Muscle layer of duodenum (tissue), 2 donors: ENCODE results near the gene ARFGAP1.

Experiments
- H3K27ac ChIP-seq: one replicate; pipeline ENCODE4 v1.7.0; 2013; ENCODE audit warnings: mild to moderate bottlenecking, low read length
- H3K27me3 ChIP-seq: one replicate; pipeline ENCODE4 v1.7.0; 2013; ENCODE audit warnings: low read depth, mild to moderate bottlenecking, control low read depth, low read length
- H3K36me3 ChIP-seq, 2 donors: one replicate each; pipeline ENCODE4 v1.7.0; 2013; ENCODE audit warnings: low read length in 2 of 2, control low read depth in 1 of 2, mild to moderate bottlenecking in 1 of 2; ENCODE audit not compliant: insufficient read depth in 2 of 2, control insufficient read depth in 1 of 2
- H3K4me1 ChIP-seq, 2 donors: one replicate each; pipeline ENCODE4 v1.7.0; 2013; ENCODE audit warnings: low read length in 2 of 2, mild to moderate bottlenecking in 2 of 2, control low read depth in 1 of 2, moderate library complexity in 1 of 2; ENCODE audit not compliant: insufficient read depth in 2 of 2, control insufficient read depth in 1 of 2
- H3K4me3 ChIP-seq, 2 donors: one replicate each; pipeline ENCODE4 v1.7.0; 2013; ENCODE audit warnings: low read length in 2 of 2, low read depth in 1 of 2, mild to moderate bottlenecking in 1 of 2
- H3K9me3 ChIP-seq, 2 donors: one replicate each; pipeline ENCODE4 v1.7.0; 2013; ENCODE audit warnings: low read length in 2 of 2, control low read depth in 1 of 2, mild to moderate bottlenecking in 1 of 2; ENCODE audit not compliant: control insufficient read depth in 1 of 2
- donor health status: healthy.

The ARFGAP1 gene

GRCh38 chr20:63321148-63321831 is 48.7 kb downstream of the ARFGAP1 start:
- Histone ChIP-seq H3K27ac (no peak overlapping the region), H3K4me1 (peaks cover 0 to 7% of the 10 kb centered on the region in 2 donors), H3K9me3 (no peaks in the 10 kb centered on the region), H3K27me3 (no peaks in the 10 kb centered on the region), H3K36me3 (no peaks in the 10 kb centered on the region), H3K4me3 (no peak overlapping the region)

DNA sequence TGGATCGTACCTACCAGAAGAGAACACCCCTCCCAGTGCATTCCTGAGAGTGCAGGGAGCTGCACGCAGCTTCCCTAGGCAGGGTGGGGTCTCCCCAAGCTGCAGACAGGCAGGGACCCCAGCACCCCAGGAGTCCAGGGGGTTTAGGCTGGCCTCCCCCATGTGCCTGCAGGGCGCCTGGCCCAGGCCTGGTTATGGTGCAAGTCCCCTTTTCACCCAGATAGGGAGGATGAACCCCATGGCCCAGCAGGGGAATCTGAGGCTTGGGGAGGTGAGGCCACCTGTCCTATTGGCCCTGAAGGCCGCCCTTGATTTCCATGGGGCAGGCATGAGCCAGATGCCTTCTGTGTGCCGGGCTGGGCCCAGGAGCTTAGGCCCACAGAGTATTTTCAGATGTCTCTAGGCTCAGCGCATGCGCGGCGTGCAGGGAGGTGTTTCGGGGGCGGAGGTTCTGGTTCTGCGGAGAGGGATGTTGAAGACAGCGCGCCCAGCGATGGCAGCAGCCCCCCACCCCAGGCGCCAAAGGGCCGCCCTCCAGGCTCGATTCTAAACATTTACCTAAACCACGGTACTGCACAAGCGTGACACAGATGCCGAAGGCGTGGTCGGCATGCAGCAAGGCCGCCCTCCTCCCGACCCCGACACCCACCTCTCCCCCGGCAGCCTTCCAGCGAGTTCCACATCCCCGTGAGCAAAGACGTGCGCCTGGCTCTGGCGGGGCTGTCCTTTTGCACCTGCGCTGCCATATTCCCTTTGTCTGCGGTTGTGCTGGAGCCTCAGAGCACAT is 49.7 kb downstream of the ARFGAP1 start:
- H3K27me3 ChIP-seq, result no peaks in the 10 kb centered on the region
- no peaks in the 10 kb centered on the region for H3K36me3 ChIP-seq
- H3K27ac ChIP-seq, result no peak overlapping the region
- peaks cover 0 to 7% of the 10 kb centered on the region in 2 donors for H3K4me1 ChIP-seq
- H3K4me3 ChIP-seq, result no peak overlapping the region
- H3K9me3 ChIP-seq, result no peaks in the 10 kb centered on the region

DNA sequence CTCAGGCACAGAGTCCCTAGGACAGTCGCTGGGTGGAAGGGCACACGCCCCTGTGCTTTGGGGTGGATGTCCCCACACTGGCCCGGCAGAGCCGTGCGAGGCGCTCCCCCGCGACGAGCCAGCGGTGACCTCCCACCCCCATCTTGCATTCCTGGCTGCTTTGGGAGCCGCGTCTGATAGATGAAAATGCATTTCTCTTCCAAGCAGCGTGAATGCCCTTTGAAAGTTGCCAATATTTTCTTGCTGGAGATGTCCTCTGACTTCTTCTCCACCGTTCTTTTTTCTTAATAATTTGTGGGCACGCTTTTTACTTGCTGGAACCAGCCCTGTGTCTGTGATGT is 50.3 kb downstream of the ARFGAP1 start:
- no peak overlapping the region for H3K27ac ChIP-seq

DNA sequence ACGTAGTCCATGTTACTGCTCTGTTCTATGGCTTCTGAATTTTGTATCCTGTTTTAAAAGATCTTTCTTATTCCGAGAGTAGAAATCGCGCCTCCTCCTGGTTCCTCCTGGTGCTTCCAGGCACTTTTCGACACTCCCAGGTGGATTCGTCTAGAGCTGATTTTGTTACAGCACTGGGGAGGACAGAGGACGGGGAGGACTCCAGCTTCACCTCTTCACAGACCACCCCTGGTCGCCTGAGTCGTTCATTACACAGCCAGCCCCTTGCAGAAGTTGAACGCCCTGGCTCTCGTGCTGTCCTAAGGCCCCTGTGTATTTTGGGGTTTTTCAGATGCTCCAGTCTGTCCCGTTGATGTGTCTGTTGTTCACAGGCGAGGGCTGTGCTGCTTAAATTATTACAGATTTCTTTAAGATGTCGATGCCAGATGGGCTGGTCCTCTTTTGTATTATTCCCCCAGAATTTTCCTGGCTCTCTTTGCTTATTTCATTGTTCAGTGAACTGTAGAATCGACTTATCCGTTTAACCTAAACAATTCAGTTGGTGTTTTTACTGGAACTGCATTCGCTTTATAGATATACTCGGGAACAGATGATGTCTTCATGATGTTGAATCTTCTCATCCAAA is 50.9 kb downstream of the ARFGAP1 start:
- H3K36me3 ChIP-seq, result no peaks in the 10 kb centered on the region
- H3K9me3 ChIP-seq, result no peaks in the 10 kb centered on the region
- H3K4me3 ChIP-seq, result no peak overlapping the region
- H3K27me3 ChIP-seq, result no peaks in the 10 kb centered on the region
- H3K4me1 ChIP-seq, result peaks cover 0 to 7% of the 10 kb centered on the region in 2 donors
- H3K27ac ChIP-seq, result no peak overlapping the region

More for the DNA sequence above, 50.3 kb downstream of the ARFGAP1 start:
- Histone ChIP-seq H3K36me3 (no peaks in the 10 kb centered on the region), H3K27me3 (no peaks in the 10 kb centered on the region), H3K9me3 (no peaks in the 10 kb centered on the region), H3K4me3 (no peak overlapping the region), H3K4me1 (peaks cover 0 to 7% of the 10 kb centered on the region in 2 donors)

DNA sequence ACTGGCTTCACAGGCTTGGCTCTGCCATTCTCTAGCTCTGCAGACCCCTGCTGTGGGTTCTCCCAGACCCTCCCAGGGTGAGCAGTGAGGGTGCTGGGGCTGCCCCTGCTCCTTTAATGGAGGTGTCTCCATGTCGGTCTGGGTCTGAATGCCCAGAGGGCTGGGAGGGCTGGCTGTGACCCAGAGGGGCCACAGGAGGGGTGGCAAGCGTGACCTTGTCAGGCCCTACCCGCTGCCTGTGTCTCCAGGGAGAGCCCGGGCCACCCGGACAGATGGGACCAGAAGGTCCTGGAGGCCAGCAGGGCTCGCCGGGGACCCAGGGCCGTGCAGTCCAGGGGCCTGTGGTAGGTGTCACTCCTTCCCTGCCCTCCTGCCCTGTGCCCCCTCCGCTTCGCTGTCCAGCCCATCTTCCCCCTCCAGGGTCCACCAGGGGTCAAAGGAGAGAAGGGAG is 52.4 kb downstream of the ARFGAP1 start:
- H3K36me3 ChIP-seq, result no peaks in the 10 kb centered on the region
- H3K4me3 ChIP-seq, result no peak overlapping the region
- H3K27me3 ChIP-seq, result no peaks in the 10 kb centered on the region
- H3K27ac ChIP-seq, result no peak overlapping the region
- no peaks in the 10 kb centered on the region for H3K9me3 ChIP-seq
- H3K4me1 ChIP-seq, result peaks cover 0 to 7% of the 10 kb centered on the region in 2 donors

- no peak overlapping the region for H3K4me3 ChIP-seq
- H3K4me1 ChIP-seq, result peaks cover 0 to 2% of the 10 kb centered on the region in 2 donors
- H3K36me3 ChIP-seq, result no peaks in the 10 kb centered on the region
- H3K27ac ChIP-seq, result no peak overlapping the region
- H3K9me3 ChIP-seq, result no peaks in the 10 kb centered on the region
- H3K27me3 ChIP-seq, result no peaks in the 10 kb centered on the region
Measured at GRCh38 chr20:63325554-63326313, 53.1 kb downstream of the ARFGAP1 start.

DNA sequence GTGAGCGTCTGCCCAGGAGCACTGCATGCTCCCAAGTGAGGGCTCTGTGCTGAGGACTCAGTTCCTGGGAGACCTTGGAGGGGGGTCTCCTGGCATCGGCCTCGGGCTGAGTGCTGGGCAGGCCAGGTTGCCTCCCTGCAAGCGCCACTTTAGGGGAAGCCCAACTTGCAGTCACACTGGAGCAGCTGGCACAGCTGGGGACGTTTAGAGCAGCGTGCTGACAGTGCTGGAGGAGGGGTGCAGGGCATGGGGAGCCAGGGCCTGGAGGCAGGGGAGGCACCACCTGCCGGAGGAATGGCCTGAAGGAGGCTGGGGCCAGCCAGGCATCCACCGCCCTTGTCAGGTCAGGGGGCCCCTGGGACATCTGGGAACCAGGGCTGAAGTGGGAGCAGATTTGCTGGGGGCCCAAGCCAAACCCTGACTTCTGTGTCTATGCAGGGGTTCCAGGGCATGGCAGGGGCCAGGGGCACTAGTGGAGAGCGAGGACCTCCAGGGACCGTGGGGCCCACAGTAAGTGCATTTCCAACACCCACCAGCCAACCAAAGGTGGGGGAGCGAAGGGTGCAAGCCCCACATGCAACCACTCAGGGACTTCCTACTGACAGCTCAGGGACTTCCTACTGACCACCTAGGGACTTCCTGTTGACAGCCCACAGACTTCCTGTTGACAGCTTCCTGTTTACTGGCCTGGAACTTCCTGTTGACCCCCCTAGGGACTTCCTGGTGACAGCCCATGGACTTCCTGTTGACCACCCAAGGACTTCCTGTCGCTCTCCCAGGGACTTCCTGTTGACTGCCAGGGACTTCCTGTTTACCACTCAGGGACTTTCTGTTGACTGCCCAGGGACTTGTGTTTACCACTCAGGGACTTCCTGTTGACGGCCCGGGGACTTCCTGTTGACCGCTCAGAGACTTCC is 54.0 kb downstream of the ARFGAP1 start:
- Histone ChIP-seq H3K9me3 (peaks cover 0 to under 1% of the 10 kb centered on the region in 2 donors), H3K27me3 (no peaks in the 10 kb centered on the region), H3K36me3 (no peaks in the 10 kb centered on the region), H3K4me1 (no peaks in the 10 kb centered on the region), H3K4me3 (no peak overlapping the region), H3K27ac (no peak overlapping the region)

DNA sequence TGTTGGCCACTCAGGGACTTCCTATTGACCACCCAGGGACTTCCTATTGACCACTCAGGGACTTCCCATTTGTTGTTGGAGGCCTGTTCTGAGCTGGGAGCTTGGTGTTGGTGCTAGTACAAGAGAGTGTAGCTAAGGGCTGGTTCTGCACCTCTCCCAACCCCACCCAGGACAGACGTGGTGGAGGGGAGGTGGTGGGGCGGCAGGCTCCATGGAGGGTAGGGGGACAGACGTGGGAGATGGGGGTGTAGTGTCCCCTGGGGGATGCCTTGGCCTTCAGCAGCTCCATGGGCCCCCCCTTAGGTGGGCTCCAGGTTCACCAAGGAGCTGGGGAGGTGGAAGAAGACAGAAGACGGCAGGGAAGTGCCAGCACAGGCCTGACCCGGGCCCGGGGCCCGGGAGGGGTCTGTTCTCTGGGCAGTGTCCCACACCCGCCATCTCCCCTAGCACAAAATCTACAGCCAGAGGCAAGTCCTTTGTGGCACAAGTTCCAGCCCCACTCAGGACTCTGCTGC is 54.7 kb downstream of the ARFGAP1 start:
- no peaks in the 10 kb centered on the region for H3K27me3 ChIP-seq
- no peak overlapping the region for H3K27ac ChIP-seq
- no peaks in the 10 kb centered on the region for H3K4me1 ChIP-seq
- no peaks in the 10 kb centered on the region for H3K36me3 ChIP-seq
- H3K4me3 ChIP-seq, result no peak overlapping the region
- H3K9me3 ChIP-seq, result peaks cover 0 to 7% of the 10 kb centered on the region in 2 donors

DNA sequence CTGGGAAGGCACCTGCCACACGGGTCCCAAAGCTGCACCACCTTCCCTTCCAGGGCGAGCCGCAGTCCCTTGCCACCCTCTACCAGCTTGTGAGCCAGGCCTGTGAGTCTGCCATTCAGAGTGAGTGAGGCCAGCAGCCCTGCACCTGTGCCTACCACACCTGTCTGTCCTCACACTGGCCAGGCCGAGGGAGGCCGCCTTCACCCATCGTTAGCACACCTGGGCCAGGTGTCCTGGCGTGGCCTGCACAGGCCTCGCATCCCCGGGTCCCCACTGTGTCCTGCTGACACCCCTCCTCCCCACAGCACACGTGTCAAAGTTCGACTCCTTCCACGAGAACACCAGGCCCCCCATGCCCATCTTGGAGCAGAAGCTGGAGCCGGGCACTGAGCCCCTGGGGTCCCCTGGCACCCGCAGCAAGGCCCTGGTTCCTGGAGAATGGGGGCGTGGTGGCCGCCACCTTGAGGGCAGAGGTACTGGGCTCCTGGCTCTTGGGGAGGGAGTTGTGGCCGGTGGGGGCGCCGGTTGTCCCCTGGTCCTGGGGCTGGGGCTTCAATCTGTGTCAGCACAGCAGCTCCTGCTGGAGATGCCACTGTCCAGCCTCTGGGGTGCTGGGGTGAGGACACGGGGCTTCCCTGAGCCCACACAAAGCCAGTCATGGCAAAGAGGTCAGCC is 55.5 kb downstream of the ARFGAP1 start:
- Histone ChIP-seq H3K27me3 (no peaks in the 10 kb centered on the region), H3K27ac (no peak overlapping the region), H3K4me3 (no peak overlapping the region), H3K4me1 (no peaks in the 10 kb centered on the region), H3K36me3 (no peaks in the 10 kb centered on the region), H3K9me3 (peaks cover 0 to 7% of the 10 kb centered on the region in 2 donors)
